ENCODE measurements around the gene C4orf33.
"Not testable (repeated sequence)": the region's sequence is repeated elsewhere in the genome, so short reads cannot be mapped to it uniquely, and the experiment has no call there.

C4orf33 gene

GRCh38 chr4:129064717-129065116 is 31.2 kb upstream of the C4orf33 start:
- no peak overlapping the region for H3K9ac ChIP-seq (ENCODE audit: low read length)
- no peaks in the 10 kb centered on the region for H3K79me2 ChIP-seq (ENCODE audit: low read length)
- H3K9me3 ChIP-seq (ENCODE audit: insufficient read depth, low read length), result peaks cover 41% of the 10 kb centered on the region; the same call in 1 of the 2 replicates
- no peak overlapping the region for H3K4me2 ChIP-seq (ENCODE audit: low read length)
- no peaks in the 10 kb centered on the region for H3K4me1 ChIP-seq (ENCODE audit: low read length)
- no peaks in the 10 kb centered on the region for H4K20me1 ChIP-seq (ENCODE audit: insufficient read depth, low read length)
- no peak overlapping the region for H3K27ac ChIP-seq (ENCODE audit: low read length)
- H2AFZ ChIP-seq (ENCODE audit: low read depth, low read length), result no peak overlapping the region
- no peak overlapping the region for H3K4me3 ChIP-seq (ENCODE audit: low read length)
- H3K36me3 ChIP-seq (replicated peaks; ENCODE audit: low read depth, low read length), result peaks cover 55% of the 10 kb centered on the region
- TF ChIP-seq EZH2phosphoT487 (IDR thresholded peaks at IDR 0.05; ENCODE audit: low read depth), result no peak
- TF ChIP-seq CTCF (IDR thresholded peaks at IDR 0.05; ENCODE audit: low read depth, low read length), result no peak
- H3K27me3 ChIP-seq (ENCODE audit: low read depth, low read length), result no peaks in the 10 kb centered on the region

GRCh38 chr4:129069537-129069936 is 26.4 kb upstream of the C4orf33 start:
- H3K4me3 ChIP-seq (ENCODE audit: low read length); H3K9me3 ChIP-seq (ENCODE audit: insufficient read depth, low read length); H3K9ac ChIP-seq (ENCODE audit: low read length); H2AFZ ChIP-seq (ENCODE audit: low read depth, low read length); H3K27me3 ChIP-seq (ENCODE audit: low read depth, low read length); H3K4me1 ChIP-seq (ENCODE audit: low read length); H4K20me1 ChIP-seq (ENCODE audit: insufficient read depth, low read length); H3K79me2 ChIP-seq (ENCODE audit: low read length); H3K4me2 ChIP-seq (ENCODE audit: low read length); H3K27ac ChIP-seq (ENCODE audit: low read length): not testable (repeated sequence)
- peaks cover 34% of the 10 kb centered on the region for H3K36me3 ChIP-seq (replicated peaks; ENCODE audit: low read depth, low read length)

- Histone ChIP-seq H3K4me2 (ENCODE audit: low read length) (no peak overlapping the region), H3K27me3 (ENCODE audit: low read depth, low read length) (no peaks in the 10 kb centered on the region), H3K79me2 (ENCODE audit: low read length) (peaks cover 4% of the 10 kb centered on the region; the same call in 1 of the 2 replicates), H4K20me1 (ENCODE audit: insufficient read depth, low read length) (no peaks in the 10 kb centered on the region), H3K36me3 (replicated peaks; ENCODE audit: low read depth, low read length) (peaks cover 83% of the 10 kb centered on the region), H3K9me3 (ENCODE audit: insufficient read depth, low read length) (no peaks in the 10 kb centered on the region), H3K4me1 (ENCODE audit: low read length) (peaks cover 3% of the 10 kb centered on the region; the same call in 1 of the 2 replicates), H3K9ac (ENCODE audit: low read length) (no peak overlapping the region), H3K27ac (ENCODE audit: low read length) (no peak overlapping the region), H3K4me3 (ENCODE audit: low read length) (no peak overlapping the region), H2AFZ (ENCODE audit: low read depth, low read length) (no peak overlapping the region)
- TF ChIP-seq CTCF (IDR thresholded peaks at IDR 0.05; ENCODE audit: low read depth, low read length) (no peak), EZH2phosphoT487 (IDR thresholded peaks at IDR 0.05; ENCODE audit: low read depth) (no peak)
Measured at GRCh38 chr4:129077326-129077725, 18.6 kb upstream of the C4orf33 start.

- H4K20me1 ChIP-seq (ENCODE audit: insufficient read depth, low read length), result no peaks in the 10 kb centered on the region
- H3K4me2 ChIP-seq (ENCODE audit: low read length), result no peak overlapping the region
- H3K9ac ChIP-seq (ENCODE audit: low read length), result no peak overlapping the region
- H3K79me2 ChIP-seq (ENCODE audit: low read length), result peaks cover 30% of the 10 kb centered on the region
- no peak overlapping the region for H3K4me3 ChIP-seq (ENCODE audit: low read length)
- H3K27me3 ChIP-seq (ENCODE audit: low read depth, low read length), result no peaks in the 10 kb centered on the region
- no peaks in the 10 kb centered on the region for H3K9me3 ChIP-seq (ENCODE audit: insufficient read depth, low read length)
- H3K27ac ChIP-seq (ENCODE audit: low read length), result no peak overlapping the region
- no peak for TF ChIP-seq CTCF (IDR thresholded peaks at IDR 0.05; ENCODE audit: low read depth, low read length)
- no peak for TF ChIP-seq EZH2phosphoT487 (IDR thresholded peaks at IDR 0.05; ENCODE audit: low read depth)
- H2AFZ ChIP-seq (ENCODE audit: low read depth, low read length), result no peak overlapping the region
- peaks cover 59% of the 10 kb centered on the region for H3K36me3 ChIP-seq (replicated peaks; ENCODE audit: low read depth, low read length)
- H3K4me1 ChIP-seq (ENCODE audit: low read length), result peaks cover 5% of the 10 kb centered on the region; the same call in 1 of the 2 replicates
Measured at GRCh38 chr4:129080129-129080528, 15.8 kb upstream of the C4orf33 start.
